ENCODE measurements around the gene KCNK3. TPM values are rescaled to one million over a fixed set of nuclear protein-coding genes. Genes with fewer than 3 reads are reported as not detected.

Gene KCNK3
- total and polyA plus RNA-seq, 7 experiments from 2014 or later, result not detected

DNA sequence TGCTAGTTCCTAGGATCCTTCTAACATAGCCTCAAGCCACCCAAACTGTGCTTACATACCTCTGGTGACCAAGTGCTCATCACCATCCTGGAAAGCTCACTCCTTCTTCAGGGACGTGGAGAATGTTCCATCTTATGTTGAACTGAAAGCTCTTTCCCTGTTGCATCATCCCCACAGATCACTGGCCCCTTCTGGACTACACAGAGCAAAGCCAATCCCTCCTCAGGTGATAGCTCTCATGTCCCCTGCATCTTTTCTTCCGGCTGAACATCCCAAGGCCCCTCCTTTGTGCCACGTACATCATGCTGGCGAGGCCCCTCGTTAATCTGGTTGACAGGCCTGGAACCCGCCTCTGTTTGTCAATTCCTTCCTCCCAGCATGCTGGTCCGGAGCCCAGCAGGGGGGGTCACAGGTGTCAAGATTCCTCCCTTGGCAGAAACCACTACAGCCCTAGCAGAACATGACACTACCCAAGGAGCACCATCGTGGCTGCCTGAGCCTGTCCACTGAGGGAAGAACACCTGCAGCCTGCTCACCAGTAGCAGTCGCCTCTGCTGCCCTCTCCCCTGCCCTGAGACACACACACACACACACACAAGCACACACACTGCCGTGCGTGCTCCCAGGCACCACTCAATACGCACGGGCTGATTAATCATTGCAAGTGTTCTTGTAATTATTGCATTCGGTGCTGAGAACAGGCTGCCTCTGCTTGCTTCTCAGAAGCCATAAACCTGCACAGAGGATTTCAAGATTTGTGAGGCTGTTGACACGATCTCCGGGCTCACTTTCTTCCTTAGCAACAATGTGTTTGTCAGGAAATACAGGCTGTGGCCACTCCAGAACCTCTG, 6.3 kb upstream of the KCNK3 start:
- no peak overlapping the region for H3K4me3 Mint-ChIP-seq
- H3K27ac Mint-ChIP-seq, result no peak overlapping the region
- DNase-seq (no peak), ATAC-seq (no peak)
- Histone ChIP-seq H3K9me3 (ENCODE audit: control insufficient read depth in 2 of 3, low read length in 3 of 3) (no peaks in the 10 kb centered on the region), H3K36me3 (ENCODE audit: control insufficient read depth in 2 of 3, insufficient read depth in 3 of 3, low read length in 3 of 3) (no peaks in the 10 kb centered on the region), H3K4me3 (ENCODE audit: low read length) (no peak overlapping the region), H3K27me3 (ENCODE audit: control insufficient read depth in 2 of 2, insufficient read depth in 2 of 2, low read length in 2 of 2) (no peaks in the 10 kb centered on the region), H3K27ac (ENCODE audit: low read depth, low read length) (no peak overlapping the region), H3K4me1 (ENCODE audit: control insufficient read depth in 2 of 2, insufficient read depth in 2 of 2, low read length in 2 of 2) (no peaks in the 10 kb centered on the region)
- intact Hi-C loops (cut with micrococcal nuclease), result no loop called here
- peaks cover 0 to 8% (median 0%) of the 10 kb centered on the region in 7 donors for H3K4me1 Mint-ChIP-seq
- H3K27me3 Mint-ChIP-seq, result peaks cover 44 to 65% (median 63%) of the 10 kb centered on the region in 5 donors
- ChIA-PET CTCF (no interaction called here), POLR2A (no interaction called here)
- H3K36me3 Mint-ChIP-seq, result no peaks in the 10 kb centered on the region
- H3K9me3 Mint-ChIP-seq, result peaks cover 0 to 5% (median 0%) of the 10 kb centered on the region in 11 donors

- H3K36me3 Mint-ChIP-seq, result no peaks in the 10 kb centered on the region
- Histone ChIP-seq H3K36me3 (ENCODE audit: control insufficient read depth in 2 of 3, insufficient read depth in 3 of 3, low read length in 3 of 3) (no peaks in the 10 kb centered on the region), H3K9me3 (ENCODE audit: control insufficient read depth in 2 of 3, low read length in 3 of 3) (no peaks in the 10 kb centered on the region), H3K27me3 (ENCODE audit: control insufficient read depth in 2 of 2, insufficient read depth in 2 of 2, low read length in 2 of 2) (no peaks in the 10 kb centered on the region), H3K27ac (ENCODE audit: low read depth, low read length) (no peak overlapping the region), H3K4me1 (ENCODE audit: control insufficient read depth in 2 of 2, insufficient read depth in 2 of 2, low read length in 2 of 2) (no peaks in the 10 kb centered on the region), H3K4me3 (ENCODE audit: low read length) (no peak overlapping the region)
- H3K4me3 Mint-ChIP-seq, result no peak overlapping the region
- ChIA-PET CTCF (no interaction called here), POLR2A (no interaction called here)
- ATAC-seq (no peak), DNase-seq (no peak)
- peaks cover 0 to 8% (median 0%) of the 10 kb centered on the region in 7 donors for H3K4me1 Mint-ChIP-seq
- H3K9me3 Mint-ChIP-seq, result peaks cover 0 to 5% (median 0%) of the 10 kb centered on the region in 11 donors
- H3K27me3 Mint-ChIP-seq, result peaks cover 52 to 69% (median 62%) of the 10 kb centered on the region in 5 donors
- H3K27ac Mint-ChIP-seq, result no peak overlapping the region
- intact Hi-C loops (cut with micrococcal nuclease), result no loop called here
Measured at GRCh38 chr2:26687328-26687727, 5.2 kb upstream of the KCNK3 start.

- CTCF ChIA-PET, result no interaction called here
- peaks cover 49 to 67% (median 57%) of the 10 kb centered on the region in 5 donors for H3K27me3 Mint-ChIP-seq
- no peak overlapping the region for H3K4me3 ChIP-seq (ENCODE audit: low read length)
Measured at GRCh38 chr2:26687801-26688200, 4.7 kb upstream of the KCNK3 start.

GRCh38 chr2:26691161-26691560, 1.4 kb upstream of the KCNK3 start:
- ChIA-PET CTCF (no interaction called here), POLR2A (no interaction called here)
- ATAC-seq, result no peak
- intact Hi-C loops (cut with micrococcal nuclease), result no loop called here
- Histone ChIP-seq H3K27me3 (ENCODE audit: control insufficient read depth in 2 of 2, insufficient read depth in 2 of 2, low read length in 2 of 2) (peaks cover 5 to 23% of the 10 kb centered on the region in 2 donors), H3K27ac (ENCODE audit: low read depth, low read length) (no peak overlapping the region), H3K9me3 (ENCODE audit: control insufficient read depth in 2 of 3, low read length in 3 of 3) (no peaks in the 10 kb centered on the region), H3K4me1 (ENCODE audit: control insufficient read depth in 2 of 2, insufficient read depth in 2 of 2, low read length in 2 of 2) (no peaks in the 10 kb centered on the region), H3K4me3 (ENCODE audit: low read length) (no peak overlapping the region), H3K36me3 (ENCODE audit: control insufficient read depth in 2 of 3, insufficient read depth in 3 of 3, low read length in 3 of 3) (no peaks in the 10 kb centered on the region)
- Mint-ChIP-seq H3K9me3 (peaks cover 0 to 14% (median 0%) of the 10 kb centered on the region in 11 donors), H3K27me3 (peaks cover 65 to 78% (median 77%) of the 10 kb centered on the region in 5 donors), H3K36me3 (peaks cover 0 to 7% (median 0%) of the 10 kb centered on the region in 5 donors), H3K27ac (no peak overlapping the region), H3K4me3 (no peak overlapping the region), H3K4me1 (peaks cover 0 to 11% (median 4%) of the 10 kb centered on the region in 7 donors)
- DNase-seq, result no peak

More at GRCh38 chr2:26687801-26688200, 4.7 kb upstream of the KCNK3 start:
- H3K27ac Mint-ChIP-seq, result no peak overlapping the region
- peaks cover 0 to 8% (median 0%) of the 10 kb centered on the region in 7 donors for H3K4me1 Mint-ChIP-seq
- intact Hi-C loops (cut with micrococcal nuclease), result no loop called here
- H3K27me3 ChIP-seq (ENCODE audit: control insufficient read depth in 2 of 2, insufficient read depth in 2 of 2, low read length in 2 of 2), result no peaks in the 10 kb centered on the region
- H3K4me3 Mint-ChIP-seq, result no peak overlapping the region
- H3K9me3 Mint-ChIP-seq, result peaks cover 0 to 5% (median 0%) of the 10 kb centered on the region in 11 donors
- H3K27ac ChIP-seq (ENCODE audit: low read depth, low read length), result no peak overlapping the region
- POLR2A ChIA-PET, result no interaction called here
- DNase-seq, result no peak
- no peaks in the 10 kb centered on the region for H3K36me3 Mint-ChIP-seq
- no peak for ATAC-seq
- H3K4me1 ChIP-seq (ENCODE audit: control insufficient read depth in 2 of 2, insufficient read depth in 2 of 2, low read length in 2 of 2), result no peaks in the 10 kb centered on the region
- no peaks in the 10 kb centered on the region for H3K36me3 ChIP-seq (ENCODE audit: control insufficient read depth in 2 of 3, insufficient read depth in 3 of 3, low read length in 3 of 3)
- no peaks in the 10 kb centered on the region for H3K9me3 ChIP-seq (ENCODE audit: control insufficient read depth in 2 of 3, low read length in 3 of 3)

- H3K9me3 ChIP-seq (ENCODE audit: control insufficient read depth in 2 of 3, low read length in 3 of 3), result no peaks in the 10 kb centered on the region
- DNase-seq (no peak), ATAC-seq (no peak)
- H3K36me3 ChIP-seq (ENCODE audit: control insufficient read depth in 2 of 3, insufficient read depth in 3 of 3, low read length in 3 of 3), result no peaks in the 10 kb centered on the region
- H3K27ac ChIP-seq (ENCODE audit: low read depth, low read length), result no peak overlapping the region
- Mint-ChIP-seq H3K4me1 (peaks cover 0 to 11% (median 4%) of the 10 kb centered on the region in 7 donors), H3K36me3 (peaks cover 0 to 7% (median 0%) of the 10 kb centered on the region in 5 donors), H3K4me3 (peak overlapping the region in 6 of 10 donors; percentile 5 to 74 (median 53)), H3K9me3 (peaks cover 0 to 14% (median 0%) of the 10 kb centered on the region in 11 donors), H3K27ac (no peak overlapping the region), H3K27me3 (peaks cover 65 to 77% (median 75%) of the 10 kb centered on the region in 5 donors)
- H3K4me1 ChIP-seq (ENCODE audit: control insufficient read depth in 2 of 2, insufficient read depth in 2 of 2, low read length in 2 of 2), result no peaks in the 10 kb centered on the region
- intact Hi-C loops (cut with micrococcal nuclease), result no loop called here
- ChIA-PET CTCF (no interaction called here), POLR2A (no interaction called here)
- no peak overlapping the region for H3K4me3 ChIP-seq (ENCODE audit: low read length)
- peaks cover 5 to 23% of the 10 kb centered on the region in 2 donors for H3K27me3 ChIP-seq (ENCODE audit: control insufficient read depth in 2 of 2, insufficient read depth in 2 of 2, low read length in 2 of 2)
Measured at GRCh38 chr2:26691881-26692278, 642 bp upstream of the KCNK3 start.

DNA sequence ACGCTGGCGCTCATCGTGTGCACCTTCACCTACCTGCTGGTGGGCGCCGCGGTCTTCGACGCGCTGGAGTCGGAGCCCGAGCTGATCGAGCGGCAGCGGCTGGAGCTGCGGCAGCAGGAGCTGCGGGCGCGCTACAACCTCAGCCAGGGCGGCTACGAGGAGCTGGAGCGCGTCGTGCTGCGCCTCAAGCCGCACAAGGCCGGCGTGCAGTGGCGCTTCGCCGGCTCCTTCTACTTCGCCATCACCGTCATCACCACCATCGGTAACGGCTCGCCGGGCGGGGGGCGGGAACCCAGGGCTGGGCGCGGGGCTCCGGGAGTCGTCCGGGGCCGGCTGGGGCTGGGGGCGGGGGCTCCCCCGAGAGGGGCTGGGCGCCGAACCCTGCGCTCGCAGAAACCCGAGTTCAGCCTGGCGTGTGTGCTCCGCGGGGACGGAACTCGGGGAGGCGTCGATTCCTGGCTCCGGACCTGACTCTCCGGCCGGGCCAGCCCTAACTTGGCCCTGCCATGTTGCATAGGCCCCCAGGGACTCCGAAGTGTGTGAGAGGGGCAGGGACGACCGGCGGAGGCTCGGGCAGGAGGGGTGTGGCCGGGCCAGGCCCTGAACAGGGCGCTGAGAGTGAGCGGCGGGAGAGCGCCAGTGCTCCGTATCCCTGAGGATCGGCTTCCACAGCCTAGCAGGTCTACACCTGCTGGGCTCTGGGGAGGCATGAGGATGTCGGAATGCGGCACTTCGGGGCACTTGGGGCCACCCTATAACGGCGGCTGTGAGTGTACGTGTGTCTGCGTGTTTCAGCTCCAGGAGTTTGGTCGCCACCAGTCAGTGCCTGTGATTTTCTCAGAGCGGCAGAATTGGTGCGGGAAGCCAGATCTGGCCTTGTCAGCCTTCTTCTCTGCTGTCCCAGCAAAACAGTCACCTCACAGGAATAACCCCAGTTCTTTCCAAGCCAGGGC, 651 bp downstream of the KCNK3 start:
- Mint-ChIP-seq H3K36me3 (peaks cover 0 to 7% (median 0%) of the 10 kb centered on the region in 5 donors), H3K9me3 (peaks cover 0 to 14% (median 0%) of the 10 kb centered on the region in 11 donors), H3K27ac (no peak overlapping the region), H3K4me3 (peak overlapping the region in 3 of 10 donors; percentile 28 to 64 (median 58)), H3K4me1 (peaks cover 0 to 11% (median 4%) of the 10 kb centered on the region in 7 donors), H3K27me3 (peaks cover 67 to 74% (median 74%) of the 10 kb centered on the region in 5 donors)
- ChIA-PET POLR2A (no interaction called here), CTCF (no interaction called here)
- Histone ChIP-seq H3K27ac (ENCODE audit: low read depth, low read length) (no peak overlapping the region), H3K36me3 (ENCODE audit: control insufficient read depth in 2 of 3, insufficient read depth in 3 of 3, low read length in 3 of 3) (no peaks in the 10 kb centered on the region), H3K27me3 (ENCODE audit: control insufficient read depth in 2 of 2, insufficient read depth in 2 of 2, low read length in 2 of 2) (peaks cover 5 to 23% of the 10 kb centered on the region in 2 donors), H3K9me3 (ENCODE audit: control insufficient read depth in 2 of 3, low read length in 3 of 3) (no peaks in the 10 kb centered on the region), H3K4me3 (ENCODE audit: low read length) (no peak overlapping the region), H3K4me1 (ENCODE audit: control insufficient read depth in 2 of 2, insufficient read depth in 2 of 2, low read length in 2 of 2) (no peaks in the 10 kb centered on the region)
- intact Hi-C loops (cut with micrococcal nuclease), result no loop called here
- DNase-seq (no peak), ATAC-seq (peak; percentile 40)
